HG02938 (cell line): ENCODE measurements around the gene TMPRSS15.

Source experiments
- ATAC-seq: cut with Tn5 transposase; IDR thresholded peaks from one replicate; pipeline ENCODE4 v1.9.1; 2021; ENCODE audit warnings: mild to moderate bottlenecking, moderate library complexity; ENCODE audit not compliant: unreplicated experiment

The TMPRSS15 gene

GRCh38 chr21:18350216-18350615 is 53.4 kb downstream of the TMPRSS15 start:
- ATAC-seq: no peak

- ATAC-seq: no peak
Observed at GRCh38 chr21:18349468-18349867, 54.1 kb downstream of the TMPRSS15 start.

GRCh38 chr21:18340387-18340942 is 63.1 kb downstream of the TMPRSS15 start:
- peak; percentile 61 for ATAC-seq

GRCh38 chr21:18335651-18336236 is 67.8 kb downstream of the TMPRSS15 start:
- ATAC-seq: no peak

- no peak for ATAC-seq
Observed at GRCh38 chr21:18334066-18334465, 69.5 kb downstream of the TMPRSS15 start.

GRCh38 chr21:18318156-18318555 is 85.4 kb downstream of the TMPRSS15 start:
- ATAC-seq: no peak

GRCh38 chr21:18298228-18298627 is 105.4 kb downstream of the TMPRSS15 start:
- ATAC-seq: no peak

- ATAC-seq: no peak
Observed at GRCh38 chr21:18294100-18294499, 109.5 kb downstream of the TMPRSS15 start.

GRCh38 chr21:18289876-18290275 is 113.7 kb downstream of the TMPRSS15 start:
- ATAC-seq: no peak

GRCh38 chr21:18285379-18285778 is 118.2 kb downstream of the TMPRSS15 start:
- no peak for ATAC-seq

GRCh38 chr21:18275781-18276180 is 127.8 kb downstream of the TMPRSS15 start:
- ATAC-seq: no peak

GRCh38 chr21:18274370-18274769 is 129.2 kb downstream of the TMPRSS15 start:
- ATAC-seq: no peak

GRCh38 chr21:18273400-18273799 is 130.2 kb downstream of the TMPRSS15 start:
- ATAC-seq: no peak

GRCh38 chr21:18269856-18270255 is 133.7 kb downstream of the TMPRSS15 start:
- no peak for ATAC-seq

GRCh38 chr21:18268906-18269305 is 134.7 kb downstream of the TMPRSS15 start:
- no peak for ATAC-seq

GRCh38 chr21:18267496-18267895 is 136.1 kb downstream of the TMPRSS15 start:
- no peak for ATAC-seq

- ATAC-seq: no peak
Observed at GRCh38 chr21:18265944-18266343, 137.6 kb downstream of the TMPRSS15 start.

- ATAC-seq: no peak
Observed at GRCh38 chr21:18253799-18254198, 149.8 kb downstream of the TMPRSS15 start.

GRCh38 chr21:18253221-18253620 is 150.4 kb downstream of the TMPRSS15 start:
- ATAC-seq: no peak

- no peak for ATAC-seq
Observed at GRCh38 chr21:18252680-18253079, 150.9 kb downstream of the TMPRSS15 start.

- no peak for ATAC-seq
Observed at GRCh38 chr21:18252256-18252655, 151.3 kb downstream of the TMPRSS15 start.

GRCh38 chr21:18251065-18251464 is 152.5 kb downstream of the TMPRSS15 start:
- no peak for ATAC-seq

GRCh38 chr21:18249672-18250071 is 153.9 kb downstream of the TMPRSS15 start:
- ATAC-seq: no peak
